ENCODE measurements around the gene AFAP1. TPM values are rescaled to one million over a fixed set of nuclear protein-coding genes. Genes with fewer than 3 reads are reported as not detected.

Gene AFAP1
- total and polyA plus RNA-seq, 2 experiments from 2014 or later = 10.5 to 31.9 TPM

GRCh38 chr4:7716010-7716721 is 223.5 kb downstream of the AFAP1 start:
- Histone ChIP-seq H3K27me3 (peaks cover 9% of the 10 kb centered on the region), H3K27ac (no peak overlapping the region), H3K9me3 (ENCODE audit: low read depth) (no peaks in the 10 kb centered on the region), H3K4me1 (ENCODE audit: low read depth) (no peaks in the 10 kb centered on the region), H3K36me3 (no peaks in the 10 kb centered on the region), H3K4me3 (no peak overlapping the region)
- no peak for TF ChIP-seq CTCF (IDR thresholded peaks at IDR 0.05; ENCODE audit: low read depth, low read length)
- no peak for DNase-seq (ENCODE audit: low read depth in 1 of 2, low spot score in 1 of 2)

DNA sequence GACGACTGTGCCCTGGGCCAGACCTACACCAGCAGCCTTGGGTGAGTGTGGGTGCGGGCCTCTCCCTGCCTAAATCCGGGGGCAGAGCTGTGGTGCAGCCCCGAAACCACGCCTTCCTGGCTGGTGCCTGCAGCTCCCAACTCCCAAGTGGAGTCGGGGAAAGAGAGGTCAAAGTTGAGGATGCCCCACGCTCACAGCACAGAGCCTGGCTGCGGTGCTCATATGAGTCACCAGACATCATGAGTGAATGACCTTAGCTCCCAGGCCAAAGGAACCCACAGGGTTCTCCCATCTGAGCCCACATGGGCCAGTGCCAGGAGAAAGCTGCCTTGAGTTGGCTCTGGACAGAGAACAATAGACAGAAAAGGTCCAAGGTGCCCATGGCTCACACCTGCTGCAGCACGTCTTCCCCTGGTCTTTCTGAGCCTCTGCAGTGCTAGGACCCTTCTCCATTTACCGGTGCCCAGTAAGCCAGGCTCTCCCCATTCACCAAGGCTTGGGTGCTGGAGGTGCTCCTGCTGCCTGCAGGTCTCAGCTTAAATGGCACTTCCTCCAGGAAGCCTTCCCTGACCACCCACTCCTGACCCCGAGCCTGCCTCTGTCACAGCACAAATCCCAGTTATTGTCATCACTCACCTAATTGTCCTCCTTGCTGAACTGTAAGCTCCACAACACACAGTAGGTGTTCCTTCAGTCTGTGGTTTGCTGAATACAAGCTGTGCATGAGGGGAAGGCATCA is 224.2 kb downstream of the AFAP1 start:
- Histone ChIP-seq H3K36me3 (no peaks in the 10 kb centered on the region), H3K27me3 (peaks cover 9% of the 10 kb centered on the region), H3K4me1 (ENCODE audit: low read depth) (no peaks in the 10 kb centered on the region), H3K9me3 (ENCODE audit: low read depth) (no peaks in the 10 kb centered on the region), H3K27ac (no peak overlapping the region), H3K4me3 (no peak overlapping the region)
- DNase-seq (ENCODE audit: low read depth in 1 of 2, low spot score in 1 of 2) = no peak
- TF ChIP-seq CTCF (IDR thresholded peaks at IDR 0.05; ENCODE audit: low read depth, low read length) = no peak

DNA sequence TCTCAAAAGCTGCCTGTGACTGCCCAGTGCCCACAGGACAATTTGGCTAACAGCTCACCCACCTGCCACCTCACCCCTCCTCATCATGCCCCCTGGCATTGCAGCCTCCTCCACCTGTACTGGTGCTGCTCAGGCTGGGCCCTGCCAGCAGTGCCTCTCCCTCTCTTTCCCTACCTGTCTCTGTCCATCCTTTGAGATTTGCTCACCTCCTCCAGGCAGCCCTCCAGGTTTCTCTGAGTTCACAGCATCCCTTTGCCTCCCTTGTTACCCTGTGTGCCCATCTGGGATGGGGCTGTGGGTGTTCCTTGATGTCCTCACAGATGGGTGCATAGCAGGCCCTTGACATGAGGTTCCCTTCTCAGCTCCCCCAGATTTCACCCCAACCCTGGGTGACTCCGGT is 224.9 kb downstream of the AFAP1 start:
- Histone ChIP-seq H3K27me3 (peaks cover 9% of the 10 kb centered on the region), H3K4me3 (no peak overlapping the region), H3K27ac (no peak overlapping the region), H3K9me3 (ENCODE audit: low read depth) (no peaks in the 10 kb centered on the region), H3K4me1 (ENCODE audit: low read depth) (no peaks in the 10 kb centered on the region), H3K36me3 (no peaks in the 10 kb centered on the region)
- TF ChIP-seq CTCF (IDR thresholded peaks at IDR 0.05; ENCODE audit: low read depth, low read length) = no peak
- DNase-seq (ENCODE audit: low read depth in 1 of 2, low spot score in 1 of 2) = no peak

DNA sequence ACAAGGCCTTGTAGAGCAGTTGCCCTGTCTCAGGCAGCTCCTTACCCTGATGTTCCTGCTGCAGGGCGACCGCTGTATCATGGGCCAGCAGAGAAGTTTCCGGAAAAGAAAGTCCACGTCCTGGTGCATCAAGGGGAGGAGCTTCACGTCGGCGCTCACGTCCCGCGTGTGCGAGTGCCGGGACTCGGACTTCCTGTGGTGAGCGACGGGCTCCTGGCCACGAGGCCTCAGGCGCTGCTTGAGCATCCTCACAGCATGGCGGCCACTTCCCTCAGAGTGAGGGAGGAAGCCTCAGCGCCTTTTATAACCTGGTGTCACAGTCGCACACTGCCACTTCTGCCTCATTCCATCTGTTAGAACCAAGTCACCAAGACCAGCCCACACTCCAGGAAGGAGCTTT is 225.5 kb downstream of the AFAP1 start:
- Histone ChIP-seq H3K4me1 (ENCODE audit: low read depth) (no peaks in the 10 kb centered on the region), H3K9me3 (ENCODE audit: low read depth) (no peaks in the 10 kb centered on the region), H3K27ac (no peak overlapping the region), H3K27me3 (peaks cover 6% of the 10 kb centered on the region), H3K4me3 (no peak overlapping the region), H3K36me3 (no peaks in the 10 kb centered on the region)
- no peak for DNase-seq (ENCODE audit: low read depth in 1 of 2, low spot score in 1 of 2)
- no peak for TF ChIP-seq CTCF (IDR thresholded peaks at IDR 0.05; ENCODE audit: low read depth, low read length)

- DNase-seq (ENCODE audit: low read depth in 1 of 2, low spot score in 1 of 2) = no peak
- H3K4me1 ChIP-seq (ENCODE audit: low read depth) = no peaks in the 10 kb centered on the region
- H3K27ac ChIP-seq = no peak overlapping the region
- no peak overlapping the region for H3K4me3 ChIP-seq
- TF ChIP-seq CTCF (IDR thresholded peaks at IDR 0.05; ENCODE audit: low read depth, low read length) = no peak
- H3K9me3 ChIP-seq (ENCODE audit: low read depth) = no peaks in the 10 kb centered on the region
- H3K27me3 ChIP-seq = peaks cover 3% of the 10 kb centered on the region
- no peaks in the 10 kb centered on the region for H3K36me3 ChIP-seq
Observed at GRCh38 chr4:7713757-7714156, 225.9 kb downstream of the AFAP1 start.

All from cardiac muscle cell (in vitro differentiated cells and primary cell).